Measurements from ENCODE around the gene SETD7. TPM values are rescaled to one million over a fixed set of nuclear protein-coding genes. Genes with fewer than 3 reads are reported as not detected.
"Not testable (repeated sequence)": the region's sequence is repeated elsewhere in the genome, so short reads cannot be mapped to it uniquely, and the experiment has no call there.

SETD7 gene
- polyA plus RNA-seq, 3 donors = 14.1 to 16.8 (median 15.4) TPM

- H3K27ac Mint-ChIP-seq = no peak overlapping the region
- H3K27ac ChIP-seq (ENCODE audit: low read depth in 1 of 2, low read length in 2 of 2) = no peak overlapping the region
- no peak overlapping the region for H3K9ac ChIP-seq (ENCODE audit: insufficient read depth, low read length, poor library complexity, severe bottlenecking)
- no peaks in the 10 kb centered on the region for H3K9me3 ChIP-seq (replicated peaks in 1 of 2; ENCODE audit: control insufficient read depth in 1 of 2, insufficient read depth in 1 of 2, low read length in 2 of 2)
- TF ChIP-seq CTCF (IDR thresholded peaks at IDR 0.05) = no peak
- H3K4me3 Mint-ChIP-seq = no peak overlapping the region
- H3K36me3 ChIP-seq (replicated peaks in 1 of 2; ENCODE audit: control insufficient read depth in 1 of 2, insufficient read depth in 2 of 2, low read length in 2 of 2) = no peaks in the 10 kb centered on the region
- intact Hi-C loops (cut with micrococcal nuclease) = loop anchor here (5.0 to 10.0 kb wide), 3 partner anchors 107 to 1264 kb away; partner anchors contain the start of gene SETD7 (in 1 of the 2)
- no peak for DNase-seq
- H3K27me3 ChIP-seq (ENCODE audit: control insufficient read depth in 2 of 2, insufficient read depth in 2 of 2, low read length in 2 of 2) = no peaks in the 10 kb centered on the region
- H3K27me3 Mint-ChIP-seq (ENCODE audit: low read depth in 3 of 3) = peaks cover 0 to 1% (median 0%) of the 10 kb centered on the region in 3 donors
- H4K20me1 ChIP-seq (ENCODE audit: insufficient read depth, low read length) = peaks cover 8% of the 10 kb centered on the region
- H3K4me1 ChIP-seq (ENCODE audit: control insufficient read depth in 1 of 2, insufficient read depth in 2 of 2, low read length in 2 of 2) = peaks cover 17 to 30% of the 10 kb centered on the region in 2 donors
- H3K4me2 ChIP-seq (replicated peaks; ENCODE audit: extremely low read depth, low read length, poor library complexity, severe bottlenecking) = no peak overlapping the region
- H2AFZ ChIP-seq (ENCODE audit: insufficient read depth, low read depth, low read length, poor library complexity, severe bottlenecking) = no peak overlapping the region
- peaks cover 44% of the 10 kb centered on the region for H3K4me1 Mint-ChIP-seq
- H3K36me3 Mint-ChIP-seq = peaks cover 5 to 7% of the 10 kb centered on the region in 2 donors
- H3K79me2 ChIP-seq (ENCODE audit: insufficient read depth, low read length) = peaks cover 55% of the 10 kb centered on the region
- H3K9me3 Mint-ChIP-seq = peaks cover 0 to 6% (median 0%) of the 10 kb centered on the region in 7 donors
- no peak overlapping the region for H3K4me3 ChIP-seq (replicated peaks in 1 of 3; ENCODE audit: low read depth in 2 of 3, low read length in 3 of 3)
- no CpG with 5 or more reads among the region's 2 CpGs for WGBS (ENCODE audit: insufficient coverage)
Observed at GRCh38 chr4:139450586-139450985, 105.4 kb downstream of the SETD7 start.

GRCh38 chr4:139447078-139447477 lies 108.9 kb downstream of the SETD7 start:
- H3K36me3 Mint-ChIP-seq; H2AFZ ChIP-seq (ENCODE audit: insufficient read depth, low read depth, low read length, poor library complexity, severe bottlenecking); H3K27me3 ChIP-seq (ENCODE audit: control insufficient read depth in 2 of 2, insufficient read depth in 2 of 2, low read length in 2 of 2); H3K27ac Mint-ChIP-seq; DNase-seq; H3K9ac ChIP-seq (ENCODE audit: insufficient read depth, low read length, poor library complexity, severe bottlenecking); H3K4me3 Mint-ChIP-seq; H4K20me1 ChIP-seq (ENCODE audit: insufficient read depth, low read length); H3K9me3 ChIP-seq (replicated peaks in 1 of 2; ENCODE audit: control insufficient read depth in 1 of 2, insufficient read depth in 1 of 2, low read length in 2 of 2); H3K27me3 Mint-ChIP-seq (ENCODE audit: low read depth in 3 of 3); H3K27ac ChIP-seq (ENCODE audit: low read depth in 1 of 2, low read length in 2 of 2); H3K4me3 ChIP-seq (replicated peaks in 1 of 3; ENCODE audit: low read depth in 2 of 3, low read length in 3 of 3); H3K36me3 ChIP-seq (replicated peaks in 1 of 2; ENCODE audit: control insufficient read depth in 1 of 2, insufficient read depth in 2 of 2, low read length in 2 of 2); intact Hi-C loops (cut with micrococcal nuclease); H3K4me2 ChIP-seq (replicated peaks; ENCODE audit: extremely low read depth, low read length, poor library complexity, severe bottlenecking); H3K4me1 ChIP-seq (ENCODE audit: control insufficient read depth in 1 of 2, insufficient read depth in 2 of 2, low read length in 2 of 2): not testable (repeated sequence)
- Mint-ChIP-seq H3K4me1 (peaks cover 23% of the 10 kb centered on the region), H3K9me3 (peaks cover 0 to 12% (median 2%) of the 10 kb centered on the region in 7 donors)
- H3K79me2 ChIP-seq (ENCODE audit: insufficient read depth, low read length) = peaks cover 31% of the 10 kb centered on the region
- 97% methylated on average over 3 of the region's 4 CpGs for WGBS (ENCODE audit: insufficient coverage)

Other genes with a start within 250 kb of the SETD7 start
- 1 to 10 TPM; 5.8 to 8.1 (median 6.0) TPM for gene RAB33B, start 102.1 kb downstream of the SETD7 start, polyA plus RNA-seq
- 100 to 1,000 TPM in 2 of 3 donors, 10 to 100 TPM in 1; 41.7 to 221 (median 153) TPM for gene MGST2, start 109.6 kb upstream of the SETD7 start, polyA plus RNA-seq

Data from CD14-positive monocyte (primary cell).